CD4-positive, alpha-beta T cell treated with Interleukin-1 beta for 1 hour (primary cell): ENCODE results near the gene CFHR1.
"Not testable (repeated sequence)": the region's sequence is repeated elsewhere in the genome, so short reads cannot be mapped to it uniquely, and the experiment has no call there.

Experiments
- DNase-seq, 2 donors: peaks; one replicate each; pipeline ENCODE4 v3.0.0-alpha.2; 2020 to 2022

CFHR1 gene

GRCh38 chr1:196819531-196819930 is at the start of gene CFHR1:
CFHR1 (plus strand) TSS chr1:196819731; CDS start chr1:196819845, 114 bp downstream.
- not testable (repeated sequence) for DNase-seq

- not testable (repeated sequence) for DNase-seq
Measured at GRCh38 chr1:196769823-196770222, 49.7 kb upstream of the CFHR1 start.

- DNase-seq, result no peak
Measured at GRCh38 chr1:196773713-196774112, 45.8 kb upstream of the CFHR1 start.

GRCh38 chr1:196774175-196774574 is 45.4 kb upstream of the CFHR1 start:
- no peak for DNase-seq

GRCh38 chr1:196774603-196775002 is 44.9 kb upstream of the CFHR1 start, which contains the start of gene CFHR3:
CFHR3 (plus strand) TSS chr1:196774840; CDS start chr1:196774887, 47 bp downstream.
- DNase-seq, result no peak

- no peak for DNase-seq
Measured at GRCh38 chr1:196777603-196778002, 41.9 kb upstream of the CFHR1 start.

GRCh38 chr1:196779093-196779492 is 40.4 kb upstream of the CFHR1 start:
- DNase-seq, result no peak

- DNase-seq, result not testable (repeated sequence)
Measured at GRCh38 chr1:196791252-196791651, 28.3 kb upstream of the CFHR1 start.

- DNase-seq, result not testable (repeated sequence)
Measured at GRCh38 chr1:196794103-196794502, 25.4 kb upstream of the CFHR1 start.

GRCh38 chr1:196797891-196798290 is 21.6 kb upstream of the CFHR1 start:
- DNase-seq, result no peak

GRCh38 chr1:196801920-196802319 is 17.6 kb upstream of the CFHR1 start:
- not testable (repeated sequence) for DNase-seq

GRCh38 chr1:196808529-196809235 is 10.8 kb upstream of the CFHR1 start:
- DNase-seq, result no peak

GRCh38 chr1:196817442-196817841 is 2.1 kb upstream of the CFHR1 start:
- not testable (repeated sequence) for DNase-seq

GRCh38 chr1:196827860-196828259 is 8.3 kb downstream of the CFHR1 start:
- peak in 1 of 2 donors; percentile 0 for DNase-seq

GRCh38 chr1:196849613-196850492 is 30.3 kb downstream of the CFHR1 start:
- not testable (repeated sequence) for DNase-seq

GRCh38 chr1:196856053-196856452 is 36.5 kb downstream of the CFHR1 start:
- no peak for DNase-seq

- no peak for DNase-seq
Measured at GRCh38 chr1:196857188-196857587, 37.7 kb downstream of the CFHR1 start.

GRCh38 chr1:196858811-196859210 is 39.3 kb downstream of the CFHR1 start:
- DNase-seq, result no peak

GRCh38 chr1:196860323-196860884 is 40.9 kb downstream of the CFHR1 start:
- no peak for DNase-seq

- no peak for DNase-seq
Measured at GRCh38 chr1:196861429-196861828, 41.9 kb downstream of the CFHR1 start.

- no peak for DNase-seq
Measured at GRCh38 chr1:196866974-196867373, 47.4 kb downstream of the CFHR1 start.

GRCh38 chr1:196873385-196873784 is 53.9 kb downstream of the CFHR1 start:
- DNase-seq, result no peak

- no peak for DNase-seq
Measured at GRCh38 chr1:196875935-196876334, 56.4 kb downstream of the CFHR1 start.
